ENCODE data around the gene IP6K3.

- TF ChIP-seq TAF1 (IDR thresholded peaks at IDR 0.05; ENCODE audit: borderline replicate concordance, insufficient read depth, low read length) (no peak), POLR2AphosphoS5 (IDR thresholded peaks at IDR 0.05; ENCODE audit: low read depth, low read length) (no peak), REST (IDR thresholded peaks at IDR 0.05; ENCODE audit: insufficient read depth in 1 of 2, low read depth in 2 of 2, low read length in 2 of 2) (no peak), FOXP2 (optimal IDR thresholded peaks at IDR 0.05; ENCODE audit: borderline replicate concordance, extremely low read depth, extremely low read length, insufficient read depth) (no peak)
Observed at GRCh38 chr6:33689148-33689494, 57.6 kb downstream of the IP6K3 start.

Data from PFSK-1 (cell line).